Stimulated activated CD4-positive, alpha-beta T cell treated with anti-CD3 and anti-CD28 coated beads, Interleukin-2, amount 100 ng/mL, for 4 hours (primary cell): Measurements from ENCODE around the gene MCF2L2.

Experiments
- DNase-seq: peaks from one replicate; pipeline ENCODE4 v3.0.0-alpha.2; 2020; ENCODE audit warnings: low read depth

The MCF2L2 gene

DNA sequence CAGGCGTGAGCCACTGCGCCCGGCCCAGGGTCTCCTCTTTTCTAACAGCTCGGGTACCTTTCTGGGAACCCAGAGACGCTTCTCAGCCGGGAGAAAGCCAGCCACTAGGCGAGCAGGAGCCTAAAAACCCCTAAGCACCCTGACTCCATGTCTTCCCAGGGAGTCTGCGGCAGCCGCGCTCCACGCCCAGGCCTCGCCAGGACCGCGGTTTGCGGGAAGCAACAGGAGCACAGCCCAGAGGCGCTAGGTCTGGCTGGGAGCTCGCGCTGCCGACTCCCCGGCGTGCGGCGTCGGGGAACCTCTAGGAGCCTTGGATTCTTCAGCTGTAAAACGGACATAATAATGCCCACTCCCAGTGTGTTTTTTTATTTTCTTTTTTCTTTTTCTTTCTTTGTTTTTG is 264.9 kb downstream of the MCF2L2 start:
- no peak for DNase-seq

DNA sequence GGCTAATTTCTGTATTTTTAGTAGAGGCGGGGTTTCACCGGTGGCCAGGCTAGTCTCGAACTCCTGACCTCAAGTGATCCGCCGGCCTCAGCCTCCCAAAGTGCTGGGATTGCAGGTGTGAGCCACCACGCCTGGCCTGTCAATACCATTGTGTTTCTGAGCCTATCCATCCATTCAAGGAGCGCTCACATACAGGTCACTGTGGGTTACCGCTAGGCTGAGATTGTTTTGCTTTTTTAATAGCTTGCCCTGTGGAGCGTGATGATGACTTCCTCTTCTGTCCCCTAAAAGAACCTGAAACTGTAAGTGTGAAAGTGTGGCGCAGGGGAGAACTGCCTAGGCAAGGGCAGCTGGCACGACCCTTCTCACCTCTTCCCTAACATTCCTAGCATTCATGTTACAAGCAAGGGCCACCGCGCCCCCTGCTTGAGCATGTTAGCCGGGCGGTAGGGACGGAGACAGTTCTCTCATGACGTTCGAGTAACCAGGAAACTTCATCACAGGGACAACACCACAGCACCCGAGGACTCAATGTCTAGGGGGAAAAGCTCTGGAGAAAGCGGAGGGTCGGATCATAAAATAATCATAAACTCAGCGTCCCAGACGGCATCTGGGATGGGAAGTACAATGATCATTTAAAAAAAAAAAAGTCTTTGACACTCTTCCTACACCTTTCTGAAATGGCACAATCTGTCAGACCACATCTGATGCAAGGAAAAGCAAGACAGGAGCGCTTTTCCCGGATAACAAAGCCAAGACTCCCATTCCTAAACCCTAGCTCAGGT is 266.7 kb downstream of the MCF2L2 start:
- no peak for DNase-seq

DNA sequence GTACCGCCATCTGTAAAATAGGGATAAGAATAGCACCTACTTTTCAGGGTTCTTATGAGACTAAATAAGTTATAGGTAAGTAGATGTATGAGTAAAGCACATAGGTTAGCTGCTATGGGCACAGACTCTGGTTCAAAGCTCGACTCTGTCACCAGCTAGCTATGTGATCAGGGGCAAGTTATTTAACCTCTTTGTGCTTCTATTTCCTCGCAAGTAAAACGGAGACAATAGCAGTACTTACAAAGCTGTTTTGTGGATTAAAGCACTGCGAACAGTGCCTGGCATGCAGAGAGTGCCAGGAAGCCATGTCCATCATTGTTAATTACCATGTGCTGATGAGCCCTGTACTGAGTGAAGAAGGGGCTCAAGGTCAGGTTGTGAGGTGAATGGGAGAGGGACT is 267.8 kb downstream of the MCF2L2 start:
- DNase-seq = no peak

DNA sequence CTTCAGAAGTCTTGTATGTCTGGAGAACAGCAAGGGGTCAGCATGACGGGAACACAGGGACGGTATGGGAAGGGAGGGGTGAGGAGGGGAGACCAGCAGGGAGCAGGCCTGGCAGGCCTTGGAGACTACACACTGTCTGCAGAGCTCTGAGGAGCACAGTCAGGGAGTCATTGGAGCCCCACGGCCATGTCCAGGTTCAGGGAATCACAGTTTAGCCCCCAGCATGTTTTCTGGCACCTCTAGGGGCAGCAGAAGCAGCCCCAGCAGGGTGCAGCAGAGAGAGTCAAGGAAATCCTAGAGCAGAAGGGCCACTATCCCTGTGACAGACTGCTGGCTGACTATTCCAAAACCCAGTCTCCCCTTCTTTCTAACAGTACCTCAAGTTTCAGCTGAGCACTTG is 269.1 kb downstream of the MCF2L2 start:
- DNase-seq = no peak

DNA sequence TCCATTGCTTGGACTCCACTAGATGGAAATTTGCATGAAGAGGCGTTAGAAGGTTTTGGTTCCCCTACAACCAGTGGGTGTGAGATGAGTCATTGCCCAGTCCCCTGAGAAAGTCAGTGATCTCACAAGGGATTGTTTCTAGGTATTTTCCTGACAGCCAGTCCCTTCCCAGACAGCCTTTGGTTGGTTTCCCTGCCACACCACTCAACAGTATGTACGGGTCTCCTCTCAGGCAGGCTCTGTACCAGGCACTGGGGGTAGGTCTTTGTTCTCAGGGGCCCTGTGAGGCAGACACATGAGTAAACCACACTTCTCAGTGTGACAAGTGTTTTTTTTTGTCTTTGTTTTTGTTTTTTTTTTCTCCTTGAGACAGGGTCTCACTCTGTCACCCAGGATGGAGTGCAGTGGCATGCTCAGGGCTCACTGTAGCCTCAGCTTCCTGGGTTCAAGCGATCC is 269.8 kb downstream of the MCF2L2 start:
- peak; percentile 41 for DNase-seq

DNA sequence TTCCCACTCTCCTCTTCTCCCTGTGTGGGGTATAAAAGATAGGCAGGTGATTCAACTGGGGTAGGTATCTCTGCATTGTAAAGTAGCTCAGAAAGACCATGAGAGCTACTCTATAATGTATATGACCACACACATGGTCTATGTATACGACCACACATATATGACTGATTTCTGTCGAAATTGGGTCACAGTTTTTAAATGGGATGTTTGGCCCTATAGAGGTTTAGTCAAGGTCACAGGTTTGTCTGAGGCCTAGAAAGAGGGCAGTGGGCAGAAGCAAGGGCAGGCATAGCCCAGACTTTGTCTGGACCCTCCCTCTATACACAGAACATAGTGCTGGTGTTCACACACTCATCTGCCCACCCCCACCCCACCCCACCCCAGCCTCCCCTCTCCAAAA is 270.3 kb downstream of the MCF2L2 start:
- DNase-seq = no peak

DNA sequence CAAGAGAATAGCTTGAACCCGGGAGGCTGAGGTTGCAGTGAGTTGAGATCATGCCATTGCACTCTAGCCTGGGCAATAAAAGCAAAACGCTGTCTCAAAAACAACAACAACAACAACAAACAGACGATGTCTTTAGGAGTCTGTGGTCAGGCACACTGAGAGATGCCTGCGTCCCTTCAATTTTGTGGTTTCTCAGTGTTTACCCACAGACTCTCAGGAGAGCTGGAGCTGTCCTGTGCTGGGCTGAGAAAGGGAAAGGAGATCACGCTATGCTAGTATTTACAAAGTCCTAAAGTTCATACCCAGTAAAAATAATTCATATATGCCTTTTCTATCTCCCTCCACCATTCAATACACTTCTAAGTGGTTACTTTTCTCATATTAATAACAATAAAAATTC is 272.2 kb downstream of the MCF2L2 start:
- no peak for DNase-seq

DNA sequence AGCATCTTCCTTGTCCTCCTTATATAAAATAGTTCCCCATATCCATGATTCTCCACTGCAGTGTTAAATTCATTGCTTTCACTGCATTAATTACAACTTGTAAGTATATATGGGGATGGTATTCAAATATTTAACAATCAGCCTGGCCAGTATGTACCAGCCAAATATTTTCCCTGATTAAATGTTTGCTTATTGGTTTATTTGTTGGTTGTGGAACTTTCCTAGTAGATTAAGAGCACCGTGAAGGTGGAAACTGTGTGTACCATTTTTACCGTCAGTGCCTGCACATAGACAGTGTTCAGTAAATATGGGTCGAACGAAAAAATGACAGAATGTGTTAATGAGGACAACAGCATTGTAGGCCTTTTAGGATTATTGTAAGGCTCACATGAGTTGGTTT is 272.9 kb downstream of the MCF2L2 start:
- DNase-seq = no peak

DNA sequence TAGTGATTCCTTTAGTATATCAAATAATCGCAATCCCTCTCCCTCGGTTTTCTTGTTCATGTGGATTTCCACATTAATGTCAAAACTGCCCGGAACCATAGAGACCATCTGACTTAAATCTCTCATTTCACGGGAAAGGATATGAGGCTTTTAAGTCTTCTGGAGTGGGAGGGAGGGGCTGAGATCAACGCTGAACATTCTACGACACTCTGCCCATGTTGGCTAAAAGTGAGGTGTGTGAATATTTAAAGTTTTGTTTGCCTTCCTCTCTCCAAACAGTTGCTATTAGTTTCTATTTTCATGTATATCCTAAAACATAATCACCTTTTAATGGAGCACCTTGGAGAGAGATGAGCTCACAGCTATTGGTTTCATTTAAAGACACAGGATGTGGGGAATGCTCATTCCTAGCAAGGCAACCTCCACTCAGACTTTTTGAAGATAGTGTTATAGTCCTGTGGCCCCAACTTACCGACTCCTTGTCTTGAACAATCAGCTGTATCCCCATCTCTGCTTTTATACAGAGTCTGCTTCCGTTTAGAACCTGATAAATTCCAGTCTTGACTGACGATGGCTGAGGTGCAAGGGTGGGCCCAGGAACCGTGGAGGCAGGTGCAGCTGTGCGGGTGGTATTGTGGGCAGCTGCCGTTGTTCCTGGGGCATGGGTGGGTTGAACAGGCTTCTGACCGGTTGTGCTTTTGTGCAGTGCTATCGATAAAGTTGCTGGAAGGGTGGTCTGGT is 275.0 kb downstream of the MCF2L2 start:
- no peak for DNase-seq

DNA sequence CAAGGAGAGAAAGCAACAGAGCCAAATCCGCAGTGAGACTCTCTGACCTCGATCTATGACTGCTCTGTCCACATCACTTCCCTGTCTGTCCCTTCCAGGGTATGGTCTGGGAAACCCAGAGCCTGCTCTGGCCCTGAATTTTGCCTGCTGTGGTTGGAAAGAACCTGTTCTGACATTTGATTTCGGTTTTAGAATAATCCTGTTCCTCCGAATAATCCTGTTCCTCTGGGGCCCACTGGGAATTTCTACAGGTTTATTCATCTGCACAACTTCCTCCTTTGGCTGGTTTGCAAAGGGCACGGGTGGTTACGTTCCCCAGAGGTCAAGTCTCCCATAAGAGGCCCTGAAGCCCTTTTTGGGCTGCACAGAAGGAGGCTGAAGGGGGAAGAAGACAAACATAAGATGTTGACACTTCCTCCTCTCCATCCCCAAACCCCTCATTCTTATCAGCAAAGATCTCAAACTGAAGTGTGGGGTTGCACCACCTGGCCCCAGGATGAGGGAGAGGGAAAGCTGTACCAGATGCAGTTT is 276.5 kb downstream of the MCF2L2 start:
- no peak for DNase-seq

DNA sequence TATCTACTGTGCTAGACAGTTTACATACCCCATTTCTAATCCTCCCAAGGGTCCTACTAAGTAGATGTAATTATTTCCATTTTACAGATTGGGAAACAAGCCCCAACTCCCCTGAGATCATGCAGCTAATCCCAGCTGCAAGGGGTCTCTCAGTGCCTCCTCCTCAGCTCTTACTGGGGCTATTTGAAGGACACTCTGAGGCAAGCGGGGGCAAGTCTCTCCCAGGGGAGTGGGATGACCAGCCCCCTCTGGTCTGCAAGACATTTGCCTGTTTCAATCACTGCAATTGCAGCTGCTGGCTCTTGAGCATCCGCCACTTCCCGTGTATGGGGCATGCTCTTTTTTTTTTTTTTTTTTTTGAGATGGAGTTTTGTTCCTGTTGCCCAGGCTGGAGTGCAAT is 277.3 kb downstream of the MCF2L2 start:
- no peak for DNase-seq

DNA sequence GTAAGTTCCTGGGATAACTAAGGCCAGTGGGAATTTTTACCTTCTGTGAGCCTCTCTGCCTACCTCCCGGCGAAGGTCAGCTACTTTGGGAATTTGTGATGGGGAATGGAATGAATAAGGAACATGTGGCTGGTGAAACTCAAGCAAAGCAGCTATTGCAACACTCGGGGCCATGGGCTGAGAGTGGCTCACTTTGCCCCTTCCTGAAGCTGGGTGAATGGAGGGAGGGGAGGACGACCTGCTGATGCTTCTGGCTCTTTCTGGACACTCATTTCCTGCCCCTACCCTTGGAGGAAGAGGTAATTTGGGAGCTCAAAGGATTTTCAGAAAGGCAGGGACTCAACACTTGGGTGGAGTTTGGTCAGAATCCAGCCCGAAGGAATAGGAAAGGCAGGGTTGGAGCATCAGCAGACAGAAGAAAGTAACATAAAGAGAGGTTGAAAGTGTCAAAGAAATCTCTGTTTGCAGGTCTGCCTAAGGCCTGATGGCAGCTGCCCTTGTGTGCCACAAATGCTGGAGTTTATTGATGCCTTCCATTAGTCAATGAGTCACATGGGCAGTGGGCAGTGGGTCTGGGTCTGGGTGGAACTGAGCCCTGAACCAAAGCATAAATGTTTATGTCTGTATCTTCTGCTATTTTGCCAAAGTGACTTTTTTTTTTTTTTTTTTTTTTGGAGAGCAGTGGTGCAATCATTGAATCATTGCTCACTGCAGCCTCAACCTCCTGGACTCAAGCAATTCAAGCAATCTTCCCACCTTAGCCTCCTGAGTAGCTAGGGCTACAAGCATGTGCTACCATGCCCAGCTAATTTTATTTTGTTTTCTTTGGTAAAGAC is 278.3 kb downstream of the MCF2L2 start:
- DNase-seq = no peak

DNA sequence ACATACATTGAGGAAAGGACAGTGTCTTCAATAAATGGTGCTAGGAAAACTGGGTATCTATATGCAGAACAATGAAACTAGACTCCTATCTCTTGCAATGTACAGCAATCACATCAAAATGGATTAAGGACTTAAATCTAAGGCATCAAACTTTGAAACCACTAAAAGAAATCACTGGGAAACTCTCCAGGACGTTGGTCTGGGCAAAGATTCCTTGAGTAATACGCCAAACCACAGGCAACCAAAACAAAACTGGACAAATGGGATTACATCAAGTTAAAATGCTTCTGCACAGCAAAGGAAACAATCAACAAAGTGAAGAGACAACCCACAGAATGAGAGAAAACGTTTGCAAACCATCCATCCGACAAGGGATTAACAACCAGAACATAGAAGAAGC is 280.4 kb downstream of the MCF2L2 start:
- no peak for DNase-seq

DNA sequence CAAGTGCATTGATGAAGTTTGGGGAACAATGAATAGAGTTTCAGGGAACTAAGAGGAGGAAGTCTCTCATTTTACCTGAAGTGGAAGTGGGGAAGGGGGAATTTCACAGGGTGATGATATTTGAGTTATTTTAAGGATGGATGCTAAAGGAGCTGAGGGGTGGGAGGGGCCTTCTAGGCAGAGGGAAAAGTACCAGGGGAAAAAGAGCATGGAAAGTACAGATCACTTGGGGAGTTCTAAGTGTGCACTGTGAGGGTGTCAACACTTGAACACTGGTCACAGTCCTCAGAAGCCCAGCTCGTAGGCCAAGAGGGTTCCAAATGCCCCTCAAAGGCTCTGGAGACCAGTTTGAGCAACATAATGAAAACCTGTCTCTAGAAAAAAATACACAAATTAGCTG is 284.1 kb downstream of the MCF2L2 start:
- no peak for DNase-seq

DNA sequence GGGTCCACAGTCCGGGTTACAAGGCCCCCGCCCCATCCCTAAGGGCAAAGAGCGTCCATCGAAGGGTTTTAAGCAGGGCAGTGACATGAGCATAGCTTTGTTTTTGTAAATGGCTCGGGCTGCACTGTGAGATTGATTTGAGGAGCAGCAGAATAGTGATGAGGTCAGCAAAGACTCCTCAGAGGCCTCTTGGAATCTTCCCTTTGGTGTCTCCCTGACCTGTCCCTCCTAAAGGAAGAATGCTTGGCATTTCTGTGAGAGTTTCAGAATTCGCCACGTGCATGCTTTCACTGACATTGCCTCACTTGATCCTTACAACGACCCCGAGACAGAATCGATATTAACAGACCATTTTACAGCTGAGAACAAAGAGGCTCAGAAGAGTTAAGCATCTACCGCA is 286.2 kb downstream of the MCF2L2 start:
- DNase-seq = no peak

DNA sequence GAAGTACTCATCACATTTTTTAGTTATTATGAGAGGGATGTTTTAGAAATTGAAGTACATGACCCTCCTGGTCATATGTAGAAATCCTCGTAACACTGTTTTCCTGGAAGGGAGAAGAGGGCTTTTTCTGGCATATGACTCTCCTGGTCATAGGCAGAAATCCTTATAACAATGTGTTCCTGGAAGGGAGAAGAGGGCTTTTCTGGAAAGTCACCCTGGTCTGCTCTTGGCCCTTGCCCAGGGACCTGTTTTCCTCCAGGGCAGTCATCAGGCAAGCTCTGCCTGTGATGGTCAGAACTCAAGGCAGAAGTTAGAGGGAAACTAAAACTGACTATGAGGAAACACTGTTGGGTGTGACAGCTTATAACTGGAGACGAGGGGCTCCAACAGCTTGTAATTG is 293.6 kb downstream of the MCF2L2 start:
- no peak for DNase-seq

DNA sequence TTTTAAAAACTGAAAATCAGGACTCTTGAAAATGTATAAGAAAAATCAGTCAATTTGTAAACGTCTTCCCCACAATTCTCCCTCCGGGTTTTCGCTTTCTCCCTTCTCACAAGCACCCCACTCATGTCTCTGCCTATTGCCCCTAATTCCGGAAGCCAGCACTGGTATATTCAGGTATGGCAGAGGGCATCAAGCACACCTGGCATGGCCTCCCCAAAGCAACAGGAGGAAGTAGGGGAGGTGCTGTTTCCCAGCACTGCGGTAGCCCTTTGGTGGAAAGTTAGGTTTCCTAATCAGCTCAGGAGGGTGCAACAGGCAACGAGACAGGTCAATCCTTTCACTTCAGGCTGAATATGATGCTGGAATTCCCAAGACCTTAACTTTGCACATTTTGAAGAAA is 296.0 kb downstream of the MCF2L2 start:
- no peak for DNase-seq

DNA sequence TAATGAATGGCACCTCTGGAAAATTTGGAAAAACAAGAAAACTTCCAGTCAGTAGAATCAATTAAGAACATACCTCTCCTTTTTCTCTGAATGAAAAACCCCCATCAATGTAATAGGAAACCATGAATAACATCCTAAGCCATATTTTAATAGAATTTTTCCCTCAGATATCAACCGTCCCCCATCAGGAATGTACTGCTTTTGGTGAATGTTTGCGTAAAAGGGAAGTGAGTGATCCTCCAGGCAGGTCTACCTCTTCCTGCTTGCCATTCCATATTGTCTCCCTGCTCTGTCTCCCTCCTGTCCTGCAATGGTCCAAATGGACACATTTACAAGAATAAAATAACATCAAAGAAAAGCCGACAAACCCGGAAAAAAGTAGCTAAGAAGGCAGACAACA is 296.7 kb downstream of the MCF2L2 start:
- no peak for DNase-seq

DNA sequence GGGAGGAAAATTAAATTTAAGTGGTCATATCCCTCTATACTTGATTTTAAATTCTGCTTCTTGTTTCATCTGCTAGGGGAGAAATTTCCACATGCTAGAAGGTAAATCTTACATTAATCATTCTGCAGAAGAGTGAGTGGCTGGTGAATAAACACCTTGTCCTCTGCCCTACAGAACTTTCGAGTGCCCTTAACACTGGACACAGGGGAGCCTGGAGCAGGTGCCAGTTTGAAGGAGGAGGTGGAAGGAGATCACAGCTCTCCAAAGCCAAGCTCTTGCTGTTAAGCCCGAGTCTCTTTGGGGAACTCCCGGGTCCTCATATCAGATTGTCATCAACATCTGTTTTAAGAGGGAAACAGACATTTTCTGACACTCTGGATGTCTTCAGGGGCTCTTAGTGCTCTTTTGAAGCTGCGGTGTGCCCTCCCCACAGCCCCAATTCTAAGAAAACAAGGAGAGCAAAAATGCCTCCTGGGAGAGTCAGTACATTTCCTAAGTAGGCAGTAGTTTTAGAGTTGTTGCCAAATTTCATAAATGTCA is 297.2 kb downstream of the MCF2L2 start:
- no peak for DNase-seq

DNA sequence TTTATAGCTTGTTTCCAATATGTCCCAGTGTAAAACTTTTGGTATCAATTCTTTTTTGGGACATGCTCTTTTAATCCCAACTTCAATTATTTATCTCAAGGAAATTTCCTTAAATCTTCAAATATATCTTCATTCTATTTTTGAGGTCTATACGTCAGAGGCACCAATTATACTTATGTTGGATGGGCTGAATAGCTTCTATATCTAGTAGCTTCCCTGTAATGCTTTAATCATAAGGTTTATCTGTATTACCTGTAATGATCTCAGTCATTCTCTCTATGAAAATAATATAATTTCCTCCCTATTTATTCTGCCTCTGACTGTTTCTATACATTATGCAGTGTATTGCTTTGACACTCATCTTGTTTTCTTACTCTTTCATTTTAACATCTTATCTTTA is 299.2 kb downstream of the MCF2L2 start:
- DNase-seq = no peak

DNA sequence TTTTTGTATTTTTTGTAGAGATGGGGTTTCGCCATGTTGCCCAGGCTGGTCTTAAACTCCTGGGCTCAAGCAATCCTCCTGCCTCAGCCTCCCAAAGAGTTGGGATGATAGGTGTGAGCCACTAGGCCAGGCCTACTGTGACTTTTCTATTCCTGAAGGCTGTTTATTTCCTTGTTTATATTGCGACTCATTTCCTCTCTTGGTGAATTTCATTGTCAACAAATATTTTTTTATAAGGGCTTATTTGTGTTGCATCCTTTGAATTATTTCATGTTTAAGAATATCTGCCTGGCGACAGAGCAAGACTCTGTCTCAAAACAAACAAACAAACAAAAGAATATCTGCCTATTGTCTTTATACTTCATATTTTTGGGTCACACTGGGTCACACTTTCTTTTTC is 299.7 kb downstream of the MCF2L2 start:
- no peak for DNase-seq
